Chondrocyte (in vitro differentiated cells): ENCODE results near the gene PALMD. TPM values are rescaled to one million over a fixed set of nuclear protein-coding genes. Genes with fewer than 3 reads are reported as not detected.

Experiments
- DNase-seq: peaks from one replicate; pipeline ENCODE4 v3.0.0; 2021; ENCODE audit warnings: mixed read lengths, low spot score
- H3K27ac Mint-ChIP-seq: one replicate; pipeline ENCODE4 v1.8.0; 2021; ENCODE audit warnings: mild to moderate bottlenecking, moderate library complexity, mixed read lengths; ENCODE audit not compliant: unreplicated experiment
- H3K27me3 Mint-ChIP-seq: 2 replicates; pipeline ENCODE4 v1.8.0; 2021; ENCODE audit warnings: low read depth, mixed read lengths
- H3K36me3 Mint-ChIP-seq: 2 replicates; pipeline ENCODE4 v1.8.0; 2021; ENCODE audit warnings: low read depth, mixed read lengths
- H3K4me1 Mint-ChIP-seq: 2 replicates; pipeline ENCODE4 v1.8.0; 2021; ENCODE audit warnings: low read depth, mild to moderate bottlenecking, mixed read lengths
- H3K4me3 Mint-ChIP-seq: one replicate; pipeline ENCODE4 v1.8.0; 2021; ENCODE audit warnings: mild to moderate bottlenecking, moderate library complexity, mixed read lengths; ENCODE audit not compliant: unreplicated experiment
- H3K9me3 Mint-ChIP-seq: 2 replicates; pipeline ENCODE4 v1.8.0; 2021; ENCODE audit warnings: low read depth, mixed read lengths
- CTCF ChIP-seq: fragments of 200-600 bp; sonication (generic); IDR thresholded peaks from 2 replicates; pipeline ENCODE4 v1.5.0; 2021; ENCODE audit warnings: antibody characterized with exemption, mild to moderate bottlenecking, moderate library complexity
- total RNA-seq: library from RNA; stranded (reverse); gene quantifications from 3 replicates; pipeline ENCODE4 v1.2.1, GENCODE V29; 2021

Gene PALMD
- total RNA-seq, 1 donor from 2014 or later: 6.2 TPM

- Mint-ChIP-seq H3K4me3 (no peak overlapping the region), H3K27me3 (no peaks in the 10 kb centered on the region), H3K36me3 (peaks cover 7% of the 10 kb centered on the region), H3K27ac (no peak overlapping the region), H3K9me3 (no peaks in the 10 kb centered on the region), H3K4me1 (peaks cover 23% of the 10 kb centered on the region)
- no peak for DNase-seq
- TF ChIP-seq CTCF: no peak
These were observed 29.4 kb downstream of the PALMD start for GRCh38 chr1:99675292-99675691.

- TF ChIP-seq CTCF: no peak
- Mint-ChIP-seq H3K27ac (no peak overlapping the region), H3K36me3 (peaks cover 7% of the 10 kb centered on the region), H3K4me3 (no peak overlapping the region), H3K27me3 (no peaks in the 10 kb centered on the region), H3K4me1 (peaks cover 24% of the 10 kb centered on the region), H3K9me3 (no peaks in the 10 kb centered on the region)
- no peak for DNase-seq
These were observed 30.1 kb downstream of the PALMD start for GRCh38 chr1:99675994-99676393.

GRCh38 chr1:99676876-99677275, 31.0 kb downstream of the PALMD start:
- TF ChIP-seq CTCF: no peak
- no peak overlapping the region for H3K4me3 Mint-ChIP-seq
- H3K36me3 Mint-ChIP-seq: peaks cover 7% of the 10 kb centered on the region
- no peaks in the 10 kb centered on the region for H3K27me3 Mint-ChIP-seq
- no peak for DNase-seq
- no peak overlapping the region for H3K27ac Mint-ChIP-seq
- no peaks in the 10 kb centered on the region for H3K9me3 Mint-ChIP-seq
- peaks cover 28% of the 10 kb centered on the region for H3K4me1 Mint-ChIP-seq

- H3K4me1 Mint-ChIP-seq: peaks cover 28% of the 10 kb centered on the region
- DNase-seq: no peak
- no peaks in the 10 kb centered on the region for H3K9me3 Mint-ChIP-seq
- no peak overlapping the region for H3K27ac Mint-ChIP-seq
- peaks cover 5% of the 10 kb centered on the region for H3K36me3 Mint-ChIP-seq
- H3K27me3 Mint-ChIP-seq: no peaks in the 10 kb centered on the region
- no peak for TF ChIP-seq CTCF
- no peak overlapping the region for H3K4me3 Mint-ChIP-seq
These were observed 31.5 kb downstream of the PALMD start for GRCh38 chr1:99677416-99677815.

GRCh38 chr1:99680270-99680669, 34.4 kb downstream of the PALMD start:
- Mint-ChIP-seq H3K27ac (no peak overlapping the region), H3K4me3 (no peak overlapping the region), H3K36me3 (peaks cover 5% of the 10 kb centered on the region), H3K27me3 (no peaks in the 10 kb centered on the region), H3K9me3 (no peaks in the 10 kb centered on the region), H3K4me1 (peaks cover 32% of the 10 kb centered on the region)
- no peak for TF ChIP-seq CTCF
- no peak for DNase-seq
